HG03064 (cell line): ENCODE data around the gene BST1.

Experiments
- ATAC-seq: cut with Tn5 transposase; IDR thresholded peaks from one replicate; pipeline ENCODE4 v1.9.1; 2021; ENCODE audit warnings: low read depth; ENCODE audit not compliant: unreplicated experiment

Gene BST1

DNA sequence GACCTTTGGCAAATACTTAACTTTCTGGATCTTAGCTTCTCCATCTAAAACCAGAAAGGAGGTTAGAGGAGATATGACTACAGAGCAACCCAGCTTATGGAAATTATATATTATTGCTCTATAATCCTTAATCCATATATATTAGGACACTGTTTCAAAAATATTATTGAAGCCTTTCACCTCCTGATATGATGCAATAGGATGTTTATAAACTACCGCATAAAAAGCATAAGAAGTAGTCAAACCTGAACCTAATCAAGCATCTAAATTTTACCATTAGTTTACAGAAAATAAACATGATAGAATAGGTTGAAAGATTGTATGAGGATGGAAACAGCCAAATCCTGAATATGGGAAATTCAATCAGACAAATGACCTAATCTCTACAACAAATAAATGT, 26.8 kb upstream of the BST1 start:
- no peak for ATAC-seq

DNA sequence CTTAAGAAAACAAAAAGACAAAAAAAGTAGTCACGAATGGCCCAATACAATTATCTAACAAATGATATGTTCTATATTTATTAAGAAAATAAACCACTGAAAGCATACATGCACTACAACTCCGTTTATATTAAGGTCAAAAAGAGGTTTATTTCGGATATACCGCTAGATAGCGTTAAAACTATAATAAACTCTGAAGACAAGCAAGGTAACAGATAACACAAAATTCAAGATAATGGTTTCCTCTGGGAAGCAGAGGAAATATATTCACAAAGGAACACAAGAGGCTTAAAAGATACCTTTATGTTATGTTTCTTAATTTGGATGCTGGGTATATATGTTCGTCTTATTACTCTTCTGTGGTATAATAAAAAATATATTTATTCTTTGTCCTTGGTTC, 26.0 kb upstream of the BST1 start:
- ATAC-seq = no peak

DNA sequence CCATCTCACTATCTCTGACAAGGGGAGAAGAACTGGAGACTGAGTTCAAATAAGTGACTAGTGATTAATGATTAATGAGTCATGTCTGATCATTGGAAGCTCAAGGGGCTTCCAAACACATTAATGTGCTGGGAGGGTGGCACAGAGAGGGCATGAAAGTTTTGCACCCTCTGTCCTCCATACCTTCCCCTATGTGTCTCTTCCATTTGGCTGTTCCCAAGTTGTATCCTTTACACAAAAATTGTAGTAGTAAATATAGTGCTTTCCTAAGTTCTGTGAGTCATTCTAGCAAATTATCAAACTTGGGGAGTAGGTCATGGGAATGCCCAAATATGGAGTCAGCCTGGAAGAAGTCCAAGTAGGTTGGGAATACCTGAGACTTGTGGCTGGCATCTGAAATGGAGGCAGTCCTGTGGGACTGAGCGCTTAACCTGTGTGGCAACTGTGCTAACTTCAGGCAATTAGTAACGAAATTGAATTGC, 25.3 kb upstream of the BST1 start:
- no peak for ATAC-seq

- no peak for ATAC-seq
These were observed 21.8 kb upstream of the BST1 start for GRCh38 chr4:15681067-15681371.

DNA sequence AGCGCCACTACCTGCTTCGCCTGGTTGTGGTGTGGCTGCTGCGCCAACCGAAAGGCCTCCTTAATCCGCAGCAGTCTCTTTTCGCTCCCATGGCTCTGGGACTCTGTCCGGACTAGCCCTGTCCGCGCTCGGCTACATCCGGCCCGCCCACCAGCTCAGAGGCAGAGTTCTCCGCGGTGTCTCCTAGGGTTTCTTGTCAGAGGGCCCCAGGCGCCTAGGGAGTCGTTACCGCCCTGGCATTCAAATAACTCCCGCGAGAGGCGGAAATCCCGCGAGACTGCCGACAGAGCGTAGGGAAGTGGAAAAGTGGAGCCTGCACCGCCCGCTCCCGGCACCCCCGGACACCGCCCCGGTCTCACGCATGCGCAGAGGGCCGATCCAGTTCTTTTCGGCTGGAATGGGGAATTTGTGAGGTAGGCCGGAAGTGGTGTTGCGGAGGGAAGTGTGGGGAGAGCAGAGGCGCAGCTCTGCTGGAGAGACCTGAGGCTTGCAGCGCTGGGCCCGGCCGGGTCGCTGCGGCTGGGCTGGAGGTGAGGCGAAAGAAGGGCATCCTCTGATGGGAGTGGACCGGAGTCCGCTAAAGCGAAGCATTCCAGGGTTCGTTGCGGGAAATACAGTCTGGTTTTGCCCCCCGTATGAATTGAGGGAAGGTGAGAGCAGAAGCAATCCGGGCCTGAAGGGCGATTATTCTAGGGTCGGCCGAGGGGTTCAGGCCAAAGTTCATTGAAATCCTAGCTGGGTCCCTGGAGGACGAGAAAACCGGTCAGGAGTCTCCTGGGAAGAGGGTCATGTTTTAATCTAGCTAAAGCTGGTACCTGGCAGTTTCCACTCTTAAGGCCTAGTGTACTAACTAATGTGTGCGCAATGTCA, 21.3 kb upstream of the BST1 start, which contains the start of gene FAM200B:
Gene FAM200B (plus strand): TSS at position 456 of the 870 bp plus-strand sequence. CDS start 5,151 bp downstream, outside the sequence.
- peak; percentile 90 for ATAC-seq

- ATAC-seq = no peak
These were observed 20.4 kb upstream of the BST1 start for GRCh38 chr4:15682242-15683142.

DNA sequence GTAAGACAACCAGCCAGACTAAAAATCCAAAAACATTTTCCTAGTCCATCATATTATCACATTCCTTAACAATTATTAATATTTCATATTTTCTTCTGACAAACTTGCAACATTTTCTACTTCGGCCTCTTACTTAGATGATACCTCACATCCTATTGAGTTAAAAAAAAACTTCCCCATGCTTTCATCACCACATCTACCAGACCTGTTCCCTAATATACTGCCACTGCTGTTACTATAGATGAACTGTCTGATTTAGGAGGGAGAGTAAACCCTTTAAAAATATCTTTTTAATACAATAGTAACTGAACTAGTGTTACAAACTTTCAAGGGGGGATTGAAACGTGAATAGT, 19.7 kb upstream of the BST1 start:
- ATAC-seq = no peak

DNA sequence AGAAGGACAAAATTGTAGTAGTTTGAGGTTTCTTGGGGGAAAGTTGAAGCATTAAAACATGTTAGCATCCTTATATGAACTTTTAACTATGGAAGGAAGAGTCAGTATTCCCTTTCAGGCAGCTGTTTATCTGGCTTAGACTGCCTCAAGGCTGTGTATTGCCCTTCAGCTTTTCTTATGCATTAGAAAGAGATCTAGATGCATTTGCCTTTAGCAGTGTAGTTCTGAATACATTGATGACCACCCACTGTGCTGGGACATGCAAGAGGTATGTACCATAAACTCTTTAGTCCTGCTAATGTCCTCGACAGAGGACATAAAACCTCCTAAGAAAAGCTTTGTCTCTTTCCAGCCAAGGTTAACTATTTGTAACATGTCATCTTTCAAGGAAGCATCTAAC, 18.4 kb upstream of the BST1 start:
- ATAC-seq = no peak

DNA sequence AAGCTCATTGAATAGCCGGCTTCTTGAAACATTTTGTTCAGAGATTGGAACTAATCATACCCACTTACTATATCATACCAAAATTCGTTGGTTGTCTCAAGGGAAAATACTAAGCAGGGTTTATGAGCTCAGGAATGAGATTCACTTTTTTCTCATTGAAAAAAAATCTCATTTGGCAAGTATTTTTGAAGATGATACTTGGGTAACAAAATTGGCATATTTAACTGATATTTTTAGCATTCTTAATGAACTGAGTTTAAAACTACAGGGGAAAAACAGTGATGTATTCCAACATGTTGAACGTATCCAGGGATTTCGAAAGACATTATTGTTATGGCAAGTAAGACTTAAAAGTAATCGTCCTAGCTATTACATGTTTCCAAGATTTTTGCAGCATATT, 14.8 kb upstream of the BST1 start:
- ATAC-seq = no peak

DNA sequence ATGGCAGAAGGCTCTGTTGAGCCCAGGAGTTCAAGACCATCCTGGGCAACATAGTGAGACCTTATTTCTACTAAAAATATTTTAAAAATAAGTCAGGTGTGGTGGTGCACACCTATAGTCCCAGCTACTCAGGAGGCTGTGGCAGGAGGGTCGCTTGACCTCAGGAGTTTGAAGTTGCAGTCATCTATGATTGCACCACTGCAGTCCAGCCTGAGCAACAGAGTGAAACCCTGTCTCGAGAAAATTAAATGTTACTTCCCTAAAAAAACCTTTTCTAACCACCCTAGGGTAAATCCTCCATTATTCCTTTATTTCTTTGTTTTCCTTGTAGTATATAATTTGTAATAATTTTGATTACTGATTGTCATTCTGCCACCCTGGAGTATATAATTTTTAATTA, 13.3 kb upstream of the BST1 start:
- ATAC-seq = no peak

- no peak for ATAC-seq
These were observed 12.7 kb upstream of the BST1 start for GRCh38 chr4:15690020-15690809.

DNA sequence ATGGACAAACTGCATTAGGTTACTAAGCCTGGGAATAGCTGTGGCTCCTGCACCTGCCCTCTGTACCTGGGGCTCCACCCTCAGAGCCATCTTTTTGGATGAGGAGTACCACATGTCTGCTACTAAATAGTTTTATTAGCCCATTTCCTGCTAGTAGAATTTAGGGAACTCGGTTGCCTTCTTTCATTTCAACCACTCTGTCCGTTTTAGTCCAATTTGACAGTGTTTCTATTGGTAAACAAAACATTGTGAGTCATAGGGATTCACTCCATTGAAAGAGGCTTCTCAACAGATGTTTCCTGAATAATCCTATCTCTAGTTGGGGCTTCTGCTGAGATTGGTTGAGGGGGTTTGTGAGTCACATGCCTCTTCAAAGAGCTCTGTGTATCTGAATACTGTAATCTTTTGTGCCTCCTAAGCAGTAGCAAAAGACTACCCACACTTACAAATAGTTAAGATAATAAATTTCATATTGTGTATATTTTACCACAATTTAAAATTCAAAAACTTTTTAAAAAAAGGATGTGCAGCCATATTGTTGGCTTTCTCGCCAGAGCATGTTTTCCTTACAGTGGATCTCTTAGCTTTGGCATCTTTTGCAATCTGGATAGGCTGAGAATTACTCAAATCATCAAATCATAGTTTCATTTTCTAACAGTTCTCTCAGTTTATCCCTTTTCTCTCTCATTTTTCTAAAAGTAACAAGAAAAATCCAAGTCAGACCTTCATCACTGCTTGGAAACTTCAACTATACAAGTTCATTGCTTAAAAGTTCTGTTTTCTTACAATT, 11.3 kb upstream of the BST1 start:
- ATAC-seq = no peak

GRCh38 chr4:15692602-15693001, 10.3 kb upstream of the BST1 start:
- no peak for ATAC-seq

DNA sequence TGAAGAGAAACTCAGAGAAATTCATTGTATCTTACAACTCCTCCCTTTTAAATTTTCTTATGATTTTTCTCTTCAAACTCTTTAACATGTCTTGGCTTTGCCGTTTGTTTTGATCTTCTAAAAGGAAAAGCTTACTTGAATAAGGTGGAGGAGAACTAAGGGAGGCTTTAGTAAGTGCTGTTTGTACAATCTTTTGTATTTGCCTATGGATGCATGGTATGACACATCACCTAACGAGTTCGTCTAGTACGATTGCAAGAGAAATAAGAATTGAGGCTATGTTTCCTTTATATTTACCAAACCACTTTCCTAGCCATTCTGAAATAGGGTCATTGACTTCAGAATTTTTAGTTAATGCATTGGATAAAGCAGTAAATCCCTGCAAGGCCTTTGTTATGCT, 8.4 kb upstream of the BST1 start:
- no peak for ATAC-seq

DNA sequence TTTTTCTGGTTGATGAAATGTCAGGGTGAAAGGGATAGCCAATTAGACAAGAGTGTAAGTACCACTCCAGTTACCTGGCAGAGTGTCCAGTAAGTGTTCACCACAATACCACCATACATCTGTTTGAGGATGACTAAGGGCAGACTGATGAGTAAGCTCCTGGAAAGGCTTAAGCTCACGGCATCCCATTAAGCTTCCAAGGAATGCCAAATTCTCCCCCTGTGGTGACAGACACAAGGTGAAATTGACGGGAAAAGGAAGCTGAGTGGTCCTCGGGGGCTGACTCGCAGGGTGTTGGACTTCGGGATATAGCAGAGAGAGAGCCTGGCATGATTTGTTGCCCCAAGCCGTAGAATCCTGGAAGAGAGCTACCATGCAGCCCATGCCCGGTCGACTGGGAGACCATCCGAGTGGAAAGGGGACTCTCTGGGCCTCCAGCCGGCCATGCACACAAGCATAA, 7.6 kb upstream of the BST1 start:
- ATAC-seq = no peak

- ATAC-seq = no peak
These were observed 7.1 kb upstream of the BST1 start for GRCh38 chr4:15695729-15696128.

DNA sequence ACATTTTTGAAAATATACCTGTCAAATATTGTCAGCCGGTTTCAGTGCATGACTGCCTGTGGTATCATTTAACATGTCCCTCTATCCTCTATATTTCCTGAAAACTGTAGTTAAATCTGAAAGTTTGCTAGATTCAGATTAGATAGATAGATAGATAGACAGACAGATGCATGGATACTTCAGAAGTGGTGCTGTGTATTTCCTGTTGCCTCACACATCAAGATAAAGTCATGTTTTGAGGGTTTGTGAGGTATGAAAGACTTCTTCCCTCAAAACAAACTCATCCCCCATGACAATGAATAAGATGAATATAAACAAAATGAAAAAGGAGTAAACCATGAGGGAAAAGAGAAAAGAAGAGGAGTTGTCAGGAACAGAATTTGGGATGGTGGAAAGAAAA, 6.0 kb upstream of the BST1 start:
- no peak for ATAC-seq

- no peak for ATAC-seq
These were observed 574 bp downstream of the BST1 start for GRCh38 chr4:15703439-15703838.

GRCh38 chr4:15704129-15704528, 1.3 kb downstream of the BST1 start:
- no peak for ATAC-seq
